GM19025 (cell line): ENCODE data around the gene COL1A2.

Experiments used
- ATAC-seq: cut with Tn5 transposase; IDR thresholded peaks from one replicate; pipeline ENCODE4 v1.9.1; 2021; ENCODE audit warnings: mild to moderate bottlenecking, low read depth, moderate library complexity; ENCODE audit not compliant: unreplicated experiment

COL1A2 gene

GRCh38 chr7:94476251-94476840 lies 81.7 kb downstream of the COL1A2 start:
- no peak for ATAC-seq

- no peak for ATAC-seq
These were observed 83.2 kb downstream of the COL1A2 start for GRCh38 chr7:94477878-94478277.

GRCh38 chr7:94478648-94479214 lies 84.0 kb downstream of the COL1A2 start:
- ATAC-seq = no peak
